H9 (cell line): Measurements from ENCODE around the gene TXNDC17. TPM values are rescaled to one million over a fixed set of nuclear protein-coding genes. Genes with fewer than 3 reads are reported as not detected.

Experiments
- DNase-seq: peaks from one replicate; pipeline ENCODE4 v3.0.0-alpha.2; 2017
- H2AFZ ChIP-seq: one replicate; pipeline ENCODE4 v1.6.1; 2013; ENCODE audit warnings: mild to moderate bottlenecking, low read length, control low read depth, moderate library complexity
- H2AK5ac ChIP-seq: 2 replicates; pipeline ENCODE4 v1.6.1; 2013; ENCODE audit warnings: low read length, control low read depth, mixed read lengths; ENCODE audit not compliant: insufficient read length
- H2BK120ac ChIP-seq: one replicate; pipeline ENCODE4 v1.6.1; 2013; ENCODE audit warnings: low read depth, mild to moderate bottlenecking, low read length, control low read depth, inconsistent platforms; ENCODE audit not compliant: poor library complexity, severe bottlenecking
- H2BK12ac ChIP-seq: 2 replicates; pipeline ENCODE4 v1.6.1; 2013; ENCODE audit warnings: low read length, control low read depth, mixed read lengths, low read depth; ENCODE audit not compliant: insufficient read length
- H2BK15ac ChIP-seq: 2 replicates; pipeline ENCODE4 v1.6.1; 2013; ENCODE audit warnings: low read depth, low read length, control low read depth
- H2BK20ac ChIP-seq: one replicate; pipeline ENCODE4 v1.6.1; 2013; ENCODE audit warnings: low read depth, mild to moderate bottlenecking, low read length, control low read depth, inconsistent platforms; ENCODE audit not compliant: poor library complexity, severe bottlenecking
- H2BK5ac ChIP-seq: 2 replicates; pipeline ENCODE4 v1.6.1; 2013; ENCODE audit warnings: low read length, control low read depth, mixed read lengths; ENCODE audit not compliant: insufficient read length
- H3K14ac ChIP-seq: 2 replicates; pipeline ENCODE4 v1.6.1; 2013; ENCODE audit warnings: low read length, control low read depth; ENCODE audit not compliant: insufficient read depth
- H3K18ac ChIP-seq: 2 replicates; pipeline ENCODE4 v1.6.1; 2013; ENCODE audit warnings: low read depth, mild to moderate bottlenecking, mixed read lengths, low read length, control low read depth; ENCODE audit not compliant: insufficient read length
- H3K23ac ChIP-seq: 2 replicates; pipeline ENCODE4 v1.6.1; 2013; ENCODE audit warnings: low read length, control low read depth, mixed read lengths, low read depth; ENCODE audit not compliant: insufficient read length
- H3K23me2 ChIP-seq: 2 replicates; pipeline ENCODE4 v1.6.1; 2013; ENCODE audit warnings: low read depth, mild to moderate bottlenecking, mixed read lengths, low read length, control low read depth; ENCODE audit not compliant: insufficient read length, poor library complexity, severe bottlenecking
- H3K27ac ChIP-seq: 2 replicates; pipeline ENCODE4 v1.5.1; 2013; ENCODE audit warnings: low read length, control low read depth, mixed read lengths, low read depth; ENCODE audit not compliant: insufficient read length
- H3K27me3 ChIP-seq: 2 replicates; pipeline ENCODE4 v1.6.1; 2013; ENCODE audit warnings: low read length, control low read depth, inconsistent platforms; ENCODE audit not compliant: insufficient read depth
- H3K4ac ChIP-seq: 2 replicates; pipeline ENCODE4 v1.6.1; 2013; ENCODE audit warnings: low read depth, mild to moderate bottlenecking, control low read depth, inconsistent platforms, low read length, moderate library complexity
- H3K4me1 ChIP-seq: 2 replicates; pipeline ENCODE4 v1.6.1; 2013; ENCODE audit warnings: low read length, control low read depth, inconsistent platforms; ENCODE audit not compliant: insufficient read depth
- H3K4me2 ChIP-seq: 2 replicates; pipeline ENCODE4 v1.6.1; 2013; ENCODE audit warnings: low read length, control low read depth, mixed read lengths; ENCODE audit not compliant: insufficient read length, insufficient read depth
- H3K56ac ChIP-seq: 2 replicates; pipeline ENCODE4 v1.6.1; 2013; ENCODE audit warnings: low read depth, mild to moderate bottlenecking, mixed read lengths, low read length, control low read depth; ENCODE audit not compliant: insufficient read length
- H3K79me1 ChIP-seq: 2 replicates; pipeline ENCODE4 v1.6.1; 2013; ENCODE audit warnings: low read depth, mild to moderate bottlenecking, moderate library complexity, low read length, control low read depth, inconsistent platforms; ENCODE audit not compliant: insufficient read depth, poor library complexity, severe bottlenecking
- H3K79me2 ChIP-seq: 2 replicates; pipeline ENCODE4 v1.6.1; 2013; ENCODE audit warnings: low read length, control low read depth, inconsistent platforms; ENCODE audit not compliant: insufficient read depth
- H3K9ac ChIP-seq: 2 replicates; pipeline ENCODE4 v1.6.1; 2013; ENCODE audit warnings: low read length, control low read depth, mixed read lengths; ENCODE audit not compliant: insufficient read length; ENCODE audit errors: extremely low read depth
- H3K9me3 ChIP-seq: one replicate; pipeline ENCODE4 v1.6.1; 2013; ENCODE audit warnings: low read depth, low read length, inconsistent platforms; ENCODE audit not compliant: control insufficient read depth
- H3T11ph ChIP-seq: one replicate; pipeline ENCODE4 v1.6.1; 2013; ENCODE audit warnings: mild to moderate bottlenecking, low read length, control low read depth, inconsistent platforms
- H4K20me1 ChIP-seq: one replicate; pipeline ENCODE4 v1.6.1; 2013; ENCODE audit not compliant: control insufficient read depth, insufficient read length, insufficient read depth
- H4K5ac ChIP-seq: 2 replicates; pipeline ENCODE4 v1.6.1; 2013; ENCODE audit warnings: low read depth, mild to moderate bottlenecking, mixed read lengths, low read length, control low read depth; ENCODE audit not compliant: insufficient read length
- H4K8ac ChIP-seq: replicated peaks from 2 replicates; pipeline ENCODE4 v1.6.1; 2013; ENCODE audit warnings: low read length, control low read depth, mixed read lengths, low read depth; ENCODE audit not compliant: insufficient read length
- H4K91ac ChIP-seq: 2 replicates; pipeline ENCODE4 v1.6.1; 2013; ENCODE audit warnings: low read depth, mild to moderate bottlenecking, moderate library complexity, mixed read lengths, low read length, control low read depth; ENCODE audit not compliant: insufficient read length
- H3K27ac Mint-ChIP-seq, 3 experiments: 2 replicates in 2 of 3; 3 replicates in 1 of 3; pipeline ENCODE4 v1.8.0; 2020 to 2021; ENCODE audit warnings: mixed read lengths in 3 of 3, mild to moderate bottlenecking in 1 of 3, moderate library complexity in 1 of 3
- H3K27me3 Mint-ChIP-seq: 2 replicates; pipeline ENCODE4 v1.8.0; 2021; ENCODE audit warnings: low read depth, mild to moderate bottlenecking, moderate library complexity, mixed read lengths
- H3K36me3 Mint-ChIP-seq, 3 experiments: 2 replicates in 2 of 3; 3 replicates in 1 of 3; pipeline ENCODE4 v1.8.0; 2020 to 2021; ENCODE audit warnings: low read depth in 3 of 3, mixed read lengths in 3 of 3; ENCODE audit not compliant: insufficient read depth in 1 of 3
- H3K4me1 Mint-ChIP-seq, 2 experiments: 2 replicates each; pipeline ENCODE4 v1.8.0; 2020; ENCODE audit warnings: mixed read lengths in 2 of 2
- H3K4me3 Mint-ChIP-seq, 2 experiments: 2 replicates in 1 of 2; 3 replicates in 1 of 2; pipeline ENCODE4 v1.8.0; 2020 to 2021; ENCODE audit warnings: mild to moderate bottlenecking in 2 of 2, mixed read lengths in 2 of 2, moderate library complexity in 1 of 2
- H3K9me3 Mint-ChIP-seq, 2 experiments: 2 replicates in 1 of 2; 3 replicates in 1 of 2; pipeline ENCODE4 v1.8.0; 2020; ENCODE audit warnings: mild to moderate bottlenecking in 2 of 2, mixed read lengths in 2 of 2, moderate library complexity in 1 of 2
- WGBS: extraction: QIAGEN DNeasy Blood & Tissue Kit; methylation state at CpG from one replicate; pipeline ENCODE4 v1.1.7; 2013; ENCODE audit warnings: missing lambda C conversion rate, low lambda C conversion rate, mixed read lengths; ENCODE audit not compliant: insufficient read length; ENCODE audit errors: extremely low coverage; 5-methylcytosine and 5-hydroxymethylcytosine counted together
- total RNA-seq: library from RNA; stranded (reverse); gene quantifications from 2 replicates; pipeline ENCODE4 v1.2.1, GENCODE V29; 2021
- TF ChIP-seq, protein P1 (sequence below): fragments of 200-600 bp; sonication (generic); conservative IDR thresholded peaks from 3 replicates; pipeline ENCODE4 v1.8.0; 2021; ENCODE audit warnings: antibody characterized with exemption, mild to moderate bottlenecking

TXNDC17 gene
- total RNA-seq, 1 experiment from 2014 or later, result 170 TPM

DNA sequence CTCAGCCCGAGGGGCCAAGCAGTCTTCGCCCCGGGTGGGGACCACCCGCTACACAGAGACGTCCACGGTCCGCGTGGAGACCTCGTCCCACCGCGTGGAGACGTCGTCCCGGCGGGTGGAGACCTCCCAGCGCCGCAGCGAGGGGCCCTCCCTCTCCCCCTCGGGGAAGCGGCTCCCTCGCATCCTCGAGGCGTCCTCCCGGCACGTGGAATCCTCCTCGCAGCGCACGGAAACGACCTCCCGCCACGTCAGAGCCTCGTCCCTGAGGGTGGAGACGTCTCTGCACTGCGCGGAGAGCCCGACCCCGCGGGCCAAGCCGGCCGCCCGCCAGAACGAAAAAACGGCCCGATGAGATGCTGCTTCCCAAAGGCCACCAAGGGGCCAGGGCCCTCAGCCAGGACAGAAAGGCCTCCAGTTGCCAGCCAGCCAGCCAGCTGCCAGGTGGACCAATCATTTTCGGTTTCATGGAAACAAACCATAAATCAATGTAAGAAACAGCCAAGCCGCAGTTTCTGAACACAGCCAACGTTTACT is 11.1 kb downstream of the TXNDC17 start:
- H2BK120ac ChIP-seq, result no peak overlapping the region
- peaks cover 4% of the 10 kb centered on the region for H3K4me1 ChIP-seq
- no peak overlapping the region for H2BK15ac ChIP-seq
- no peak overlapping the region for H2AFZ ChIP-seq
- H3K56ac ChIP-seq, result no peak overlapping the region
- no peaks in the 10 kb centered on the region for H3K9me3 ChIP-seq
- H3K4ac ChIP-seq, result no peak overlapping the region
- no peak overlapping the region for H4K5ac ChIP-seq
- Mint-ChIP-seq H3K4me1 (peaks cover 33 to 43% of the 10 kb centered on the region in 2 experiments), H3K4me3 (peak overlapping the region; percentile 39 to 71), H3K36me3 (peaks cover 2 to 26% (median 23%) of the 10 kb centered on the region in 3 experiments; a peak in 6 of 7 replicates), H3K9me3 (no peaks in the 10 kb centered on the region), H3K27me3 (peaks cover 47% of the 10 kb centered on the region), H3K27ac (no peak overlapping the region)
- peak overlapping the region; percentile 50 for H3K18ac ChIP-seq
- H2BK5ac ChIP-seq, result no peak overlapping the region
- H3K23me2 ChIP-seq, result peaks cover 14% of the 10 kb centered on the region
- H4K91ac ChIP-seq, result no peak overlapping the region
- H2BK20ac ChIP-seq, result no peak overlapping the region
- peak overlapping the region; percentile 96 for H3K4me2 ChIP-seq
- TF ChIP-seq, protein P1, sequence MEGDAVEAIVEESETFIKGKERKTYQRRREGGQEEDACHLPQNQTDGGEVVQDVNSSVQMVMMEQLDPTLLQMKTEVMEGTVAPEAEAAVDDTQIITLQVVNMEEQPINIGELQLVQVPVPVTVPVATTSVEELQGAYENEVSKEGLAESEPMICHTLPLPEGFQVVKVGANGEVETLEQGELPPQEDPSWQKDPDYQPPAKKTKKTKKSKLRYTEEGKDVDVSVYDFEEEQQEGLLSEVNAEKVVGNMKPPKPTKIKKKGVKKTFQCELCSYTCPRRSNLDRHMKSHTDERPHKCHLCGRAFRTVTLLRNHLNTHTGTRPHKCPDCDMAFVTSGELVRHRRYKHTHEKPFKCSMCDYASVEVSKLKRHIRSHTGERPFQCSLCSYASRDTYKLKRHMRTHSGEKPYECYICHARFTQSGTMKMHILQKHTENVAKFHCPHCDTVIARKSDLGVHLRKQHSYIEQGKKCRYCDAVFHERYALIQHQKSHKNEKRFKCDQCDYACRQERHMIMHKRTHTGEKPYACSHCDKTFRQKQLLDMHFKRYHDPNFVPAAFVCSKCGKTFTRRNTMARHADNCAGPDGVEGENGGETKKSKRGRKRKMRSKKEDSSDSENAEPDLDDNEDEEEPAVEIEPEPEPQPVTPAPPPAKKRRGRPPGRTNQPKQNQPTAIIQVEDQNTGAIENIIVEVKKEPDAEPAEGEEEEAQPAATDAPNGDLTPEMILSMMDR, result no peak
- peak overlapping the region; percentile 1; the same call in 1 of the 2 replicates for H3K14ac ChIP-seq
- H3K79me1 ChIP-seq, result peaks cover 3% of the 10 kb centered on the region
- no peak overlapping the region for H4K8ac ChIP-seq
- H3K79me2 ChIP-seq, result no peaks in the 10 kb centered on the region; the same call in 1 of the 2 replicates
- H2BK12ac ChIP-seq, result no peak overlapping the region
- H3T11ph ChIP-seq, result no peak overlapping the region
- DNase-seq, result peak; percentile 62
- H3K9ac ChIP-seq, result no peak overlapping the region
- no peaks in the 10 kb centered on the region for H4K20me1 ChIP-seq
- no peak overlapping the region for H3K23ac ChIP-seq
- peaks cover 16% of the 10 kb centered on the region; the same call in 1 of the 2 replicates for H3K27me3 ChIP-seq
- no peak overlapping the region for H3K27ac ChIP-seq
- no CpG with 5 or more reads among the region's 47 CpGs for WGBS
- no peak overlapping the region for H2AK5ac ChIP-seq
